ENCODE results near the gene THRAP3. TPM values are rescaled to one million over a fixed set of nuclear protein-coding genes. Genes with fewer than 3 reads are reported as not detected.

The THRAP3 gene
- total RNA-seq, 2 experiments from 2014 or later = 125 to 130 TPM

GRCh38 chr1:36322786-36323635 lies 98.8 kb downstream of the THRAP3 start:
- peaks cover 2% of the 10 kb centered on the region for H3K27me3 Mint-ChIP-seq
- POLR2A ChIA-PET = interaction anchor here (0.6 to 4.5 kb wide), 10 partner anchors 13 to 174 kb away, joined by 3 to 24 read pairs (median 5); partner anchors contain the start of genes SH3D21, STK40, THRAP3 and TRAPPC3
- peak; percentile 73 for DNase-seq
- peak overlapping the region; percentile 38 for H3K27ac Mint-ChIP-seq
- no peaks in the 10 kb centered on the region for H3K9me3 Mint-ChIP-seq
- H3K36me3 Mint-ChIP-seq = peaks cover 10% of the 10 kb centered on the region
- peak; percentile 56 for ATAC-seq (ENCODE audit: low read depth)
- H3K4me1 Mint-ChIP-seq = peaks cover 38% of the 10 kb centered on the region
- peak overlapping the region; percentile 83 for H3K4me3 Mint-ChIP-seq

GRCh38 chr1:36323636-36324352 lies 99.6 kb downstream of the THRAP3 start, which contains the start of gene EVA1B:
EVA1B (minus strand) TSS chr1:36323645; CDS start chr1:36323037, 608 bp downstream.
- ATAC-seq (ENCODE audit: low read depth) (peak; percentile 46), DNase-seq (peak; percentile 72)
- Mint-ChIP-seq H3K4me1 (peaks cover 38% of the 10 kb centered on the region), H3K36me3 (peaks cover 7% of the 10 kb centered on the region), H3K9me3 (no peaks in the 10 kb centered on the region), H3K27ac (peak within 1 kb of the TSS; percentile 38), H3K4me3 (peak within 1 kb of the TSS; percentile 83), H3K27me3 (peaks cover 2% of the 10 kb centered on the region)
- POLR2A ChIA-PET = interaction anchor here (0.6 to 4.5 kb wide), 8 partner anchors 13 to 163 kb away, joined by 3 to 24 read pairs (median 5); partner anchors contain the start of genes SH3D21, STK40 and THRAP3

GRCh38 chr1:36324353-36324703 lies 100.1 kb downstream of the THRAP3 start:
- DNase-seq (no peak), ATAC-seq (ENCODE audit: low read depth) (no peak)
- Mint-ChIP-seq H3K4me3 (peak overlapping the region; percentile 79), H3K27me3 (peaks cover 2% of the 10 kb centered on the region), H3K9me3 (no peaks in the 10 kb centered on the region), H3K27ac (no peak overlapping the region), H3K36me3 (peaks cover 7% of the 10 kb centered on the region), H3K4me1 (peaks cover 41% of the 10 kb centered on the region)
- POLR2A ChIA-PET = interaction anchor here (1.0 to 4.5 kb wide), 5 partner anchors 18 to 163 kb away, joined by 3 to 24 read pairs (median 3); partner anchors contain the start of genes SH3D21 and STK40

- no peak overlapping the region for H3K27ac Mint-ChIP-seq
- peaks cover 3% of the 10 kb centered on the region for H3K36me3 Mint-ChIP-seq
- H3K4me1 Mint-ChIP-seq = peaks cover 42% of the 10 kb centered on the region
These were observed 102.3 kb downstream of the THRAP3 start for GRCh38 chr1:36326499-36326898.

GRCh38 chr1:36327421-36328087 lies 103.3 kb downstream of the THRAP3 start:
- DNase-seq = no peak
- no peaks in the 10 kb centered on the region for H3K9me3 Mint-ChIP-seq
- peak; percentile 23 for ATAC-seq (ENCODE audit: low read depth)
- H3K27me3 Mint-ChIP-seq = peaks cover 18% of the 10 kb centered on the region
- peaks cover 38% of the 10 kb centered on the region for H3K4me1 Mint-ChIP-seq
- no peaks in the 10 kb centered on the region for H3K36me3 Mint-ChIP-seq
- H3K27ac Mint-ChIP-seq = no peak overlapping the region
- POLR2A ChIA-PET = interaction anchor here (0.9 kb wide), 1 partner anchor 10 kb away, joined by 4 read pairs; no protein-coding TSS in a partner anchor
- no peak overlapping the region for H3K4me3 Mint-ChIP-seq

More at GRCh38 chr1:36326499-36326898, 102.3 kb downstream of the THRAP3 start:
- no peak for ATAC-seq (ENCODE audit: low read depth)
- Mint-ChIP-seq H3K27me3 (peaks cover 8% of the 10 kb centered on the region), H3K9me3 (no peaks in the 10 kb centered on the region), H3K4me3 (no peak overlapping the region)
- DNase-seq = no peak
- POLR2A ChIA-PET = interaction anchor here (0.6 to 0.9 kb wide), 2 partner anchors 11 to 133 kb away, joined by 3 to 4 read pairs; no protein-coding TSS in a partner anchor

GRCh38 chr1:36328088-36328480 lies 103.8 kb downstream of the THRAP3 start:
- Mint-ChIP-seq H3K4me3 (no peak overlapping the region), H3K27ac (peak overlapping the region; percentile 44), H3K36me3 (no peaks in the 10 kb centered on the region), H3K27me3 (peaks cover 20% of the 10 kb centered on the region), H3K4me1 (peaks cover 38% of the 10 kb centered on the region), H3K9me3 (no peaks in the 10 kb centered on the region)
- POLR2A ChIA-PET = no interaction called here
- DNase-seq (no peak), ATAC-seq (ENCODE audit: low read depth) (no peak)

- no peak overlapping the region for H3K4me3 Mint-ChIP-seq
- no peak for ATAC-seq (ENCODE audit: low read depth)
- DNase-seq = no peak
- POLR2A ChIA-PET = no interaction called here
- H3K27me3 Mint-ChIP-seq = peaks cover 20% of the 10 kb centered on the region
- H3K36me3 Mint-ChIP-seq = no peaks in the 10 kb centered on the region
- no peak overlapping the region for H3K27ac Mint-ChIP-seq
- H3K9me3 Mint-ChIP-seq = no peaks in the 10 kb centered on the region
- H3K4me1 Mint-ChIP-seq = peaks cover 38% of the 10 kb centered on the region
These were observed 104.5 kb downstream of the THRAP3 start for GRCh38 chr1:36328713-36329112.

GRCh38 chr1:36329817-36330216 lies 105.6 kb downstream of the THRAP3 start:
- Mint-ChIP-seq H3K9me3 (no peaks in the 10 kb centered on the region), H3K27ac (no peak overlapping the region), H3K4me3 (no peak overlapping the region), H3K27me3 (peaks cover 20% of the 10 kb centered on the region), H3K4me1 (peaks cover 28% of the 10 kb centered on the region), H3K36me3 (no peaks in the 10 kb centered on the region)
- ATAC-seq (ENCODE audit: low read depth) (no peak), DNase-seq (no peak)
- POLR2A ChIA-PET = no interaction called here

- POLR2A ChIA-PET = no interaction called here
- Mint-ChIP-seq H3K9me3 (no peaks in the 10 kb centered on the region), H3K36me3 (no peaks in the 10 kb centered on the region), H3K4me3 (no peak overlapping the region), H3K27me3 (peaks cover 18% of the 10 kb centered on the region), H3K27ac (no peak overlapping the region), H3K4me1 (peaks cover 26% of the 10 kb centered on the region)
- ATAC-seq (ENCODE audit: low read depth) = no peak
- DNase-seq = no peak
These were observed 106.7 kb downstream of the THRAP3 start for GRCh38 chr1:36330940-36331339.

GRCh38 chr1:36337830-36338229 lies 113.6 kb downstream of the THRAP3 start:
- H3K4me1 Mint-ChIP-seq = peaks cover 22% of the 10 kb centered on the region
- peaks cover under 1% of the 10 kb centered on the region for H3K27me3 Mint-ChIP-seq
- H3K27ac Mint-ChIP-seq = peak overlapping the region; percentile 64
- DNase-seq (no peak), ATAC-seq (ENCODE audit: low read depth) (no peak)
- POLR2A ChIA-PET = interaction anchor here (1.0 kb wide), 1 partner anchor 11 kb away, joined by 4 read pairs; no protein-coding TSS in a partner anchor
- no peak overlapping the region for H3K4me3 Mint-ChIP-seq
- peaks cover 2% of the 10 kb centered on the region for H3K36me3 Mint-ChIP-seq
- no peaks in the 10 kb centered on the region for H3K9me3 Mint-ChIP-seq

- ATAC-seq (ENCODE audit: low read depth) = no peak
- Mint-ChIP-seq H3K4me1 (peaks cover 22% of the 10 kb centered on the region), H3K9me3 (no peaks in the 10 kb centered on the region), H3K4me3 (no peak overlapping the region), H3K36me3 (peaks cover 2% of the 10 kb centered on the region), H3K27ac (no peak overlapping the region), H3K27me3 (no peaks in the 10 kb centered on the region)
- POLR2A ChIA-PET = no interaction called here
- no peak for DNase-seq
These were observed 115.0 kb downstream of the THRAP3 start for GRCh38 chr1:36339215-36339614.

GRCh38 chr1:36339615-36340014 lies 115.4 kb downstream of the THRAP3 start:
- no peak for DNase-seq
- no peaks in the 10 kb centered on the region for H3K9me3 Mint-ChIP-seq
- H3K27me3 Mint-ChIP-seq = no peaks in the 10 kb centered on the region
- no peak overlapping the region for H3K27ac Mint-ChIP-seq
- no peak for ATAC-seq (ENCODE audit: low read depth)
- H3K4me3 Mint-ChIP-seq = no peak overlapping the region
- POLR2A ChIA-PET = no interaction called here
- H3K36me3 Mint-ChIP-seq = peaks cover 2% of the 10 kb centered on the region
- H3K4me1 Mint-ChIP-seq = peaks cover 22% of the 10 kb centered on the region

Data from activated naive CD8-positive, alpha-beta T cell treated with anti-CD3 and anti-CD28 coated beads, Interleukin-2, amount 10 ng/mL, durations not matched to agents 7 days and 5 days (primary cell).